VCaP (cell line): ENCODE data around the gene TMEM63C.

Experiments
- H3K27ac ChIP-seq: fragments of 450-650 bp; 2 replicates; pipeline ENCODE4 v1.5.1; 2017
- CTCF ChIP-seq: fragments of 450-650 bp; conservative IDR thresholded peaks from 2 replicates; pipeline ENCODE4 v1.5.1; 2017; ENCODE audit warnings: mild to moderate bottlenecking, moderate library complexity

TMEM63C gene

DNA sequence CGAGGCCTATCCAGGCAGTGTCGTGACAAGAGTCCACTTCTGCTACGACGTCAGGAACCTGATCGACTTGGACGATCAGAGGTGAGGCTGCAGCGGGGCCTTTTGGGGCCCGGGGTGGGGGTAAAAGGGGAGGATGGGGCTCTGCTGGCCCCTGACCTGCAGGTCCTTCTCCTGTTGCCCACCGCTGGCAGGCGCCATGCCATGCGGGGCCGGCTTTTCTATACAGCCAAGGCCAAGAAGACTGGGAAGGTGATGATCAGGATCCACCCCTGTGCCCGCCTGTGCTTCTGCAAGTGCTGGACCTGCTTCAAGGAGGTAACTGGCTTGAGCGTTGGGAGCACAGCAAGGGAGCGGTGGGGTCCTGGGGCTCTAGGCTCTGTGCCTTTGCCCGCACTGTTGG lies 57.8 kb downstream of the TMEM63C start:
- H3K27ac ChIP-seq: no peak overlapping the region
- TF ChIP-seq CTCF: no peak

GRCh38 chr14:77240336-77240915 lies 58.8 kb downstream of the TMEM63C start:
- no peak for TF ChIP-seq CTCF
- H3K27ac ChIP-seq: no peak overlapping the region

- H3K27ac ChIP-seq: no peak overlapping the region
These were observed 60.4 kb downstream of the TMEM63C start for GRCh38 chr14:77241955-77242354.

GRCh38 chr14:77242752-77243151 lies 61.2 kb downstream of the TMEM63C start:
- no peak overlapping the region for H3K27ac ChIP-seq
- no peak for TF ChIP-seq CTCF

More at GRCh38 chr14:77241955-77242354, 60.4 kb downstream of the TMEM63C start:
- no peak for TF ChIP-seq CTCF

DNA sequence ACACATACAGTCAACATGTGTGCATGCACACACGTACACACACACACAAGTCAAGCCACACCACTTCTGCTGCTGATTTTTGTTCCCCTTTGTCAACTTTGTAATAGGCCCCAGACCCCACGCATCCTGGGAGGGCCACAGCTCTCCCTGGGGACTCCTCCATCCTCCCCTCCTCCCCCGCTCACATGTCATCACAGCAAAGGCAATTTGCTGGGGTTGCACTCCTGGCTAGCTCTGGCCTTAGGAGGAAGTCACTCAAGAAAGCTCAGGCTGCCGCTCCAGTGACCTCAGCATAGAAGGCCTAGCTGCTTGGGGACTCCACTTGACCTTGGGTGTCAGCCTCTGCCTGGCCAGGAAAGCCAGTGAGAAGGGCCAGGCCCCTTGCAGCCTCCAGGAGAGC lies 62.3 kb downstream of the TMEM63C start:
- TF ChIP-seq CTCF: no peak
- no peak overlapping the region for H3K27ac ChIP-seq

- TF ChIP-seq CTCF: 0 out of 2 replicates have a peak, but pooled peaks have one; percentile 15
These were observed 64.2 kb downstream of the TMEM63C start for GRCh38 chr14:77245820-77246219.

DNA sequence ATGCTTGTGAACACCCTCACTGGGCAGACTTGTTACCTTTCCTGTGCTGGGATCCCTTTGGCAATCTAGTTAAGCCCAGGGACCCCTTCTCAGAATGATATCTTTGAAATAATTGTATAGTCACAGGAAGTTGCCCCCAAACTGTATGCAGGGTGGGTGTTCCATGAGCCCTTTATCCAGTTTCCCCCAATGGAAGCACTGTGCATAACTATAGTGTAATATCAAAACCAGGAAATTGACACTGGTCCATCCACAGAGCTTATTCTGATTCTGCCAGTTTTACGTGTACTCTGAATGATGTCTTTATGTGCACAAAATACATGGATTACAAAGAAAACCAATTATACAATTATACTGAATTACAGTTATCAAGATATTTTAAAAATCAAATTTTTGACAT lies 65.2 kb downstream of the TMEM63C start:
- H3K27ac ChIP-seq: no peak overlapping the region
- TF ChIP-seq CTCF: no peak

More at GRCh38 chr14:77245820-77246219, 64.2 kb downstream of the TMEM63C start:
- no peak overlapping the region for H3K27ac ChIP-seq
